A673 (cell line): ENCODE data around the gene GFY. TPM values are rescaled to one million over a fixed set of nuclear protein-coding genes. Genes with fewer than 3 reads are reported as not detected.

ENCODE experiments used
- BruUV-seq: library from RNA; stranded (reverse); fragments of 400-500 nt; replicated peaks from 2 replicates; lab custom pipeline; 2021; lab: Mats Ljungman, UMichigan
- CTCF ChIA-PET: fragments of 300-600 bp; sonication (Branson Sonifier 250); formaldehyde crosslinking; loops from one replicate; lab custom pipeline; 2022; ENCODE audit warnings: antibody characterized with exemption; lab: Charles Lee
- POLR2A ChIA-PET: fragments of 300-600 bp; sonication (Branson Sonifier 250); formaldehyde crosslinking; loops from one replicate; lab custom pipeline; 2022; ENCODE audit warnings: antibody characterized with exemption; ENCODE audit not compliant: low non-redundant PET; lab: Charles Lee
- DNase-seq: peaks from one replicate; pipeline ENCODE4 v3.0.0-alpha.2; 2015; ENCODE audit warnings: low spot score
- H3K27ac ChIP-seq: fragments of 200-600 bp; sonication (generic); 2 replicates; pipeline ENCODE4 v1.5.1; 2016; ENCODE audit warnings: mixed run types, low read depth, mild to moderate bottlenecking, mixed read lengths, antibody characterized with exemption, low read length; ENCODE audit not compliant: poor library complexity, severe bottlenecking
- H3K27me3 ChIP-seq: fragments of 200-600 bp; sonication (generic); replicated peaks from 2 replicates; pipeline ENCODE4 v1.6.1; 2017; ENCODE audit warnings: mixed run types, low read depth, mild to moderate bottlenecking, mixed read lengths, antibody characterized with exemption, low read length; ENCODE audit not compliant: insufficient read depth, poor library complexity
- H3K36me3 ChIP-seq: fragments of 200-600 bp; sonication (generic); 2 replicates; pipeline ENCODE4 v1.6.1; 2016; ENCODE audit warnings: mixed run types, mild to moderate bottlenecking, mixed read lengths, antibody characterized with exemption, low read length; ENCODE audit not compliant: insufficient read depth, poor library complexity, severe bottlenecking
- H3K4me1 ChIP-seq: fragments of 200-600 bp; sonication (generic); 2 replicates; pipeline ENCODE4 v1.6.1; 2017; ENCODE audit warnings: mixed run types, mild to moderate bottlenecking, mixed read lengths, antibody characterized with exemption, low read length; ENCODE audit not compliant: insufficient read depth, poor library complexity, severe bottlenecking
- H3K4me3 ChIP-seq: fragments of 200-600 bp; sonication (generic); 2 replicates; pipeline ENCODE4 v1.5.1; 2016; ENCODE audit warnings: low read depth, mixed run types, mild to moderate bottlenecking, mixed read lengths, low read length; ENCODE audit not compliant: poor library complexity, severe bottlenecking
- H3K9me3 ChIP-seq: fragments of 200-600 bp; sonication (generic); 2 replicates; pipeline ENCODE4 v1.6.1; 2016; ENCODE audit warnings: mixed run types, low read depth, mild to moderate bottlenecking, mixed read lengths, antibody characterized with exemption, low read length; ENCODE audit not compliant: poor library complexity, severe bottlenecking
- CTCF ChIP-seq: fragments of 300-800, 200-600 bp; sonication (generic); conservative IDR thresholded peaks from 2 replicates; pipeline ENCODE4 v1.5.1; 2017; ENCODE audit warnings: low read depth, mild to moderate bottlenecking, antibody characterized with exemption, low read length, moderate library complexity, mixed read lengths
- EZH2 ChIP-seq: fragments of 200-600 bp; sonication (generic); IDR thresholded peaks from 2 replicates; pipeline ENCODE4 v1.6.1; 2017; ENCODE audit warnings: borderline replicate concordance, low read depth, mild to moderate bottlenecking, mixed read lengths, antibody characterized with exemption, low read length; ENCODE audit not compliant: poor library complexity, severe bottlenecking
- intact Hi-C: fragments of 100-400 bp; cut with micrococcal nuclease; formaldehyde crosslinking; loops from one replicate; pipeline ENCODE4 v1.10.0; 2022; ENCODE audit not compliant: unreplicated experiment
- total RNA-seq: library from RNA; stranded (reverse); gene quantifications from 2 replicates; pipeline ENCODE4 v1.2.3, GENCODE V29; 2021

The GFY gene
- total RNA-seq, 1 experiment from 2014 or later = not detected

GRCh38 chr19:49433240-49433901 is 8.2 kb downstream of the GFY start:
- intact Hi-C loops = no loop called here
- H3K36me3 ChIP-seq = no peaks in the 10 kb centered on the region
- ChIA-PET POLR2A (no interaction called here), CTCF (no interaction called here)
- H3K27ac ChIP-seq = no peak overlapping the region
- TF ChIP-seq CTCF (no peak), EZH2 (no peak)
- H3K4me1 ChIP-seq = no peaks in the 10 kb centered on the region
- peaks cover 11% of the 10 kb centered on the region for H3K27me3 ChIP-seq
- H3K4me3 ChIP-seq = no peak overlapping the region
- H3K9me3 ChIP-seq = no peaks in the 10 kb centered on the region
- no TSS peak for BruUV-seq
- DNase-seq = no peak

GRCh38 chr19:49434907-49435583 is 9.9 kb downstream of the GFY start:
- no TSS peak for BruUV-seq
- POLR2A ChIA-PET = no interaction called here
- Histone ChIP-seq H3K27me3 (peaks cover 24% of the 10 kb centered on the region), H3K27ac (no peak overlapping the region), H3K4me1 (no peaks in the 10 kb centered on the region), H3K36me3 (no peaks in the 10 kb centered on the region), H3K9me3 (no peaks in the 10 kb centered on the region), H3K4me3 (no peak overlapping the region)
- CTCF ChIA-PET = no interaction called here
- TF ChIP-seq EZH2 (no peak), CTCF (no peak)
- intact Hi-C loops = no loop called here
- DNase-seq = no peak

- intact Hi-C loops = no loop called here
- H3K4me1 ChIP-seq = no peaks in the 10 kb centered on the region
- BruUV-seq = no TSS peak
- CTCF ChIA-PET = no interaction called here
- no peak overlapping the region for H3K27ac ChIP-seq
- POLR2A ChIA-PET = no interaction called here
- no peak for DNase-seq
- no peaks in the 10 kb centered on the region for H3K36me3 ChIP-seq
- H3K4me3 ChIP-seq = no peak overlapping the region
- no peaks in the 10 kb centered on the region for H3K9me3 ChIP-seq
- peaks cover 30% of the 10 kb centered on the region for H3K27me3 ChIP-seq
- TF ChIP-seq CTCF (no peak), EZH2 (no peak)
These were observed 10.5 kb downstream of the GFY start for GRCh38 chr19:49435670-49436069.
